Mucosa of stomach (tissue), 1 donor: ENCODE results near the gene POP4.

Source experiments
- H3K27me3 ChIP-seq: one replicate; pipeline ENCODE4 v1.7.0; 2013; ENCODE audit warnings: mild to moderate bottlenecking, low read length; ENCODE audit not compliant: control insufficient read depth, insufficient read depth
- H3K36me3 ChIP-seq: one replicate; pipeline ENCODE4 v1.7.0; 2013; ENCODE audit warnings: low read length; ENCODE audit not compliant: control insufficient read depth, insufficient read depth
- H3K4me1 ChIP-seq: one replicate; pipeline ENCODE4 v1.7.0; 2013; ENCODE audit warnings: mild to moderate bottlenecking, low read length; ENCODE audit not compliant: control insufficient read depth, insufficient read depth
- H3K4me3 ChIP-seq: one replicate; pipeline ENCODE4 v1.7.0; 2013; ENCODE audit warnings: low read length
- H3K9ac ChIP-seq: one replicate; pipeline ENCODE4 v1.7.0; 2013; ENCODE audit warnings: mild to moderate bottlenecking, low read length, moderate library complexity
- H3K9me3 ChIP-seq: one replicate; pipeline ENCODE4 v1.7.0; 2013; ENCODE audit warnings: mild to moderate bottlenecking, low read length, moderate library complexity; ENCODE audit not compliant: control insufficient read depth
- donor health status: Pancreatic carcinoma.

POP4 gene

GRCh38 chr19:29629836-29630534, 23.9 kb downstream of the POP4 start:
- H3K27me3 ChIP-seq: no peaks in the 10 kb centered on the region
- H3K36me3 ChIP-seq: no peaks in the 10 kb centered on the region
- H3K4me1 ChIP-seq: no peaks in the 10 kb centered on the region
- H3K9me3 ChIP-seq: no peaks in the 10 kb centered on the region
- no peak overlapping the region for H3K4me3 ChIP-seq
- no peak overlapping the region for H3K9ac ChIP-seq

DNA sequence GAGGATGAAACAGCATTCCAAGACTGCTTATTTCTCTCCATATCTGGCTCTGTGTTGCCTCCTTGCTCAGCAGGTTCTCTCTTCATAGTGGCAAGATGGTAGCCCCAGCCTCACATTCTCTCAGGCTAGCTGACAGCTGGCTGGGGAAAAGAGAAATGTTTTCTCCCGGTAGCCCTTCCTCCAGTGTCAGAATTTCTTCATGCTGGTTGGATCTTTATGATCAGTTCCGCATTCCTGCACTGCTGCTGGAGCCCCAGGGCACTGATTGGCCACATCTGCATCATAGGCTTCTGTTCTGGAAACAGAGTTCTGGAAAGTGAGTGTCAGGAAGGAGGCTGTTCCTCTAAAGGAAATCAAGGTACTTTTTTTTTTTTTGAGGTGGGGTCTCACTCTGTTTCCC, 24.6 kb downstream of the POP4 start:
- H3K9ac ChIP-seq: no peak overlapping the region
- H3K4me1 ChIP-seq: no peaks in the 10 kb centered on the region
- no peaks in the 10 kb centered on the region for H3K9me3 ChIP-seq
- no peak overlapping the region for H3K4me3 ChIP-seq
- H3K36me3 ChIP-seq: no peaks in the 10 kb centered on the region
- H3K27me3 ChIP-seq: no peaks in the 10 kb centered on the region

DNA sequence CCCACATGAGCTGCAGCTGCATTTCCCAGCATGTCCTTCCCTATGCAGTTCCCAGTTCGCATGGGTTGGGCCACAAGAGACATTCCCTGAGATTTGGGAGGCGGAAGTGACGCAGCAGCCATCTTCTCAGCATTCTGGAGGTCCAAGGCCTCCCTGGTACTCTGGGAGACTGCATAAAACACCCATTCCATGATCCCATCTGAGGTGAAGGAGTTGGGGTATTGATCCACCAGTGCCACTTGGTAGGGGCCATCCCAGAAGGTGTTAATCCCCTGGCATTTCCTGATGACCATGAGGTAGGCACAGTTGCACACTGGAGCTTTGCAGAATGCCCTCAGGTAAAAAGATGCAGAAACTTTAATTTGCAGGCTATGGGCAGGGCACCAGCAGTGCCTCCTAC, 25.4 kb downstream of the POP4 start:
- no peaks in the 10 kb centered on the region for H3K4me1 ChIP-seq
- H3K36me3 ChIP-seq: no peaks in the 10 kb centered on the region
- no peaks in the 10 kb centered on the region for H3K9me3 ChIP-seq
- H3K27me3 ChIP-seq: no peaks in the 10 kb centered on the region
- no peak overlapping the region for H3K4me3 ChIP-seq
- H3K9ac ChIP-seq: no peak overlapping the region

DNA sequence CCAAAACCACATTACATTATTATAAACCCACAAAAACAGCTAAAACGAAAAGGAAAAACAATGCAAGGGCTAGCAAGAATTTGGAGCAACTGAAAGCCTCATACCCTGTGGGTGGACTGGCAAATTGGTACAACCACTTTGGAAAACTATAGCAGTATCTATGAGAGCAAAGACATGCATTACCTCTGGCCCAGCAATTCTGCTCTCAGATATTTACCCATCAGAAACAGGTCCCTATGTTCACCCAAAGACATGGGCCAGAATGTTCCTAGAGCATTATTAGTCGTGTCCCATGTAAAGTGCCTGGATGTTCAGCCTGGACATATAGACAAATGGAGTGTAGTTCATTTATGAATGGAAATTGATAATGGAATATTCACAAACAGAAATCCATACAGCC, 27.9 kb downstream of the POP4 start:
- Histone ChIP-seq H3K4me3 (no peak overlapping the region), H3K9ac (no peak overlapping the region), H3K36me3 (no peaks in the 10 kb centered on the region), H3K4me1 (no peaks in the 10 kb centered on the region), H3K9me3 (no peaks in the 10 kb centered on the region), H3K27me3 (no peaks in the 10 kb centered on the region)

DNA sequence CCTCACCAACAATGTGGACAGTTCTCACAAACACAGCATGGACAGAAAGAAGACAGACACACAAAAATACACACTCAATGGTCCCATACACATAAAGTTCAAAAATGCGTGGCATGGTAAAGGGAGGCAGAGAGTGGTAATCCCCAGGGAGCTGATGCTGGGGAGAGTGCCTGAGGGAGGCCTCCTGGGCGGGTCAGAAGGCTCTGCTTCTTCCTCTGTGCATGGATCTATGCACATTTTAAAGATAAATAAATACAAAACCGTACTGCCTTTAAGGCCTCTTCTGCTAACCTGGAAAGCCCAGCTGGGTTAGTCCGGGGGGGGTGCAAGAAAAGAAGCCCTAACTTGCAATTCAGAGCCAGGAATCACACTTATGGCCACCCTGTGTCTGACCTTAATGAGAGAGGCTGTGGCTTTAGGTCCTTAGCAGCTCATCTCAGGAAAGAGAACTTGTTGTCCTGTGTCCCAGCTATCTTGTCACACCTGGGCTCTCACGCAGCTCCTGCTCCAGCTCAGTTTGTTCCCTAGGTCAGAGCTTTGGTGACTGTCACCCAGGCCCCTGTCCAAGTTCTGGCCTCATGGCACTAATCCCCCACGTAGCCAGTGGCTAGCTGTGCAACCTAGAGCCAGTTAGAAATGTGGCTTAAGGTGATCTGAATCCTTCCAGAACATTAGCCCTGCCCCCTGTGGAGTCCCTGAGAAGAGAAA, 28.5 kb downstream of the POP4 start:
- Histone ChIP-seq H3K9ac (no peak overlapping the region), H3K27me3 (no peaks in the 10 kb centered on the region), H3K36me3 (no peaks in the 10 kb centered on the region), H3K4me3 (no peak overlapping the region), H3K9me3 (no peaks in the 10 kb centered on the region), H3K4me1 (no peaks in the 10 kb centered on the region)

GRCh38 chr19:29635963-29636362, 29.9 kb downstream of the POP4 start:
- no peaks in the 10 kb centered on the region for H3K36me3 ChIP-seq
- no peaks in the 10 kb centered on the region for H3K27me3 ChIP-seq
- H3K4me1 ChIP-seq: no peaks in the 10 kb centered on the region
- H3K9me3 ChIP-seq: no peaks in the 10 kb centered on the region
- no peak overlapping the region for H3K4me3 ChIP-seq
- no peak overlapping the region for H3K9ac ChIP-seq

GRCh38 chr19:29636553-29637360, 30.7 kb downstream of the POP4 start:
- no peak overlapping the region for H3K4me3 ChIP-seq
- H3K27me3 ChIP-seq: no peaks in the 10 kb centered on the region
- no peaks in the 10 kb centered on the region for H3K9me3 ChIP-seq
- no peaks in the 10 kb centered on the region for H3K4me1 ChIP-seq
- H3K9ac ChIP-seq: no peak overlapping the region
- no peaks in the 10 kb centered on the region for H3K36me3 ChIP-seq

GRCh38 chr19:29639086-29639485, 33.0 kb downstream of the POP4 start:
- Histone ChIP-seq H3K9me3 (no peaks in the 10 kb centered on the region), H3K4me3 (no peak overlapping the region)

DNA sequence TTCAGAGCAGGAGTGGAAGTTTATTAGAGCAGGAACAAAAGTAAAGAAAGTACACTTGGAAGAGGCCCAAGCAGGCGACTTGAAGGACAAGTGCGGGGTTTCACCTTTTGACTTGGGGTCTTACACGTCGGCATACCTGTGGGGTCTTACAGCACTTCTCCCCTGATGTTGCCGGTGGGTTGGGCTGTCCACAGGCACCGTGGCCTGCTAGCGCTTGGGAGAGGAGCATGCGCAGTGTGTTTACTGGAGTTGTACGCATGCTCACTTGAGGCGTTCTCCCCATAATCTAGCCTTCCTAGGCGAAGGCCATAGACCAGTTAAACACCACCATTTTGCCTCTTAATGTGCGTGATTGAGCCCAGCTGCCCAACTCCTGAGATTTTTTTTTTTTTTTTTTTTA, 34.1 kb downstream of the POP4 start:
- Histone ChIP-seq H3K9ac (no peak overlapping the region), H3K27me3 (no peaks in the 10 kb centered on the region), H3K9me3 (no peaks in the 10 kb centered on the region), H3K4me1 (peaks cover under 1% of the 10 kb centered on the region), H3K36me3 (no peaks in the 10 kb centered on the region), H3K4me3 (no peak overlapping the region)

More at GRCh38 chr19:29639086-29639485, 33.0 kb downstream of the POP4 start:
- no peaks in the 10 kb centered on the region for H3K27me3 ChIP-seq
- H3K4me1 ChIP-seq: no peaks in the 10 kb centered on the region
- H3K9ac ChIP-seq: no peak overlapping the region
- no peaks in the 10 kb centered on the region for H3K36me3 ChIP-seq

DNA sequence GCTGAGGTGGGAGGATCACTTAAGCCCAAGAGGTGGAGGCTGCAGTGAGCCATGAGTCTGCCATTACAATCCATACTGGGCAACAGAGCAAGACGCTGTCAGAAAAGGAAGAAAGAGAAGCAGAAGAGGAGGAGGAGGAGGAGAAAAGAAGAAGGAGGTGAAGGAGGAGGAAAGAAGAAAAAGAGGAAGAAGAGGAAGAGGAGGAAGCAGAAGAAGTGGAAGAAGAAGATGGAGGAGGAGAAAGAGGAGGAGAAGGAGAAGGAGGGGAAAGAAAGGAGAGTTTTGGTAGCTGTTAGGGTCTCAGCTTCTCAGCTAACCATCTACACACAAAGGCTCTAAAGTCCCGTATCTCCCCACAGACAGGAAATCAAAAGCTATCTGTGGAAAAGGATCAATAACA, 35.5 kb downstream of the POP4 start:
- no peak overlapping the region for H3K4me3 ChIP-seq
- no peaks in the 10 kb centered on the region for H3K9me3 ChIP-seq
- no peaks in the 10 kb centered on the region for H3K36me3 ChIP-seq
- no peak overlapping the region for H3K9ac ChIP-seq
- H3K27me3 ChIP-seq: no peaks in the 10 kb centered on the region
- peaks cover 13% of the 10 kb centered on the region for H3K4me1 ChIP-seq

- no peak overlapping the region for H3K9ac ChIP-seq
- H3K36me3 ChIP-seq: no peaks in the 10 kb centered on the region
- no peaks in the 10 kb centered on the region for H3K9me3 ChIP-seq
- no peaks in the 10 kb centered on the region for H3K27me3 ChIP-seq
- H3K4me1 ChIP-seq: peaks cover 13% of the 10 kb centered on the region
- no peak overlapping the region for H3K4me3 ChIP-seq
Observed at GRCh38 chr19:29643361-29643935, 37.4 kb downstream of the POP4 start.

- Histone ChIP-seq H3K27me3 (no peaks in the 10 kb centered on the region), H3K9me3 (no peaks in the 10 kb centered on the region), H3K4me1 (peaks cover 13% of the 10 kb centered on the region), H3K9ac (no peak overlapping the region), H3K4me3 (no peak overlapping the region), H3K36me3 (no peaks in the 10 kb centered on the region)
Observed at GRCh38 chr19:29644210-29644609, 38.1 kb downstream of the POP4 start.
